ENCODE data around the gene ACP7.
"Not testable (repeated sequence)": the region's sequence is repeated elsewhere in the genome, so short reads cannot be mapped to it uniquely, and the experiment has no call there.

Gene ACP7

GRCh38 chr19:39078436-39079200 lies 5.5 kb upstream of the ACP7 start:
- DNase-seq: no peak

DNA sequence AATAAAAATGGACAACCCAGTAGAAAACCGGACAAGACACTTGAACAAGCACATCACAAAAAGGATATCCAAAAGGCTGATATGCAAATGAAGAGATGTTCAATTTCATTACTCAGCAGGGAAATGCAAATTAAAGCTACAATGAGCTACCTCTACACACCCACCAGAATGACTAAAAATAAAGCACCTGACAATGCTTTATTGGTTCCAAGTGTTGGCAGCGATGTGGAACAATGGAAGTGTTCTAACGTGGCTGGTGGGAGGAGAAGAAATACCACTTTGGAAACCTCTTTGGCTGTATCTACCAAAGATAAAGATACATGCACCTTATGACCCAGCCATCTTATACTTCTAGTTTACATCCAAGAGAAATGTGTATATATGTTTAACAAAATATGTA lies 3.7 kb upstream of the ACP7 start:
- DNase-seq: no peak

DNA sequence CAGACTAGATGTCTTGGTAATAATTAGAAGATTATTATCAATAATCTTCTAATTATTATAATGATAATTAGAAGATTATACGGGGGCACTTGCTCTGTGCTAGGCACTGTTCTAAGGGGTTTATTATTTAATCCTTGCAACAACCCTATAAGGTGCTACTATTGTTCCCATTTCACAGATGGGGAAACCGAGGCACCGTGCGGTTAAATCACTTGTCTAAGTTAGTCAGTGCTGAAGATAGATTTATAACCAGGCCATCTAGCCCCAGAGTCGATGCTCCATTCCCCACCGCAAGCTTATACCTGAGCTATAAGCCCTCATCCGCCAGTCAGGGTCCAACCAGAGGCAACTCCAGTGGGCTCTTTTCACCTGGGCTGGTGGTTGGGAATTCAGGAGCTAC lies 2.0 kb upstream of the ACP7 start:
- no peak for DNase-seq

DNA sequence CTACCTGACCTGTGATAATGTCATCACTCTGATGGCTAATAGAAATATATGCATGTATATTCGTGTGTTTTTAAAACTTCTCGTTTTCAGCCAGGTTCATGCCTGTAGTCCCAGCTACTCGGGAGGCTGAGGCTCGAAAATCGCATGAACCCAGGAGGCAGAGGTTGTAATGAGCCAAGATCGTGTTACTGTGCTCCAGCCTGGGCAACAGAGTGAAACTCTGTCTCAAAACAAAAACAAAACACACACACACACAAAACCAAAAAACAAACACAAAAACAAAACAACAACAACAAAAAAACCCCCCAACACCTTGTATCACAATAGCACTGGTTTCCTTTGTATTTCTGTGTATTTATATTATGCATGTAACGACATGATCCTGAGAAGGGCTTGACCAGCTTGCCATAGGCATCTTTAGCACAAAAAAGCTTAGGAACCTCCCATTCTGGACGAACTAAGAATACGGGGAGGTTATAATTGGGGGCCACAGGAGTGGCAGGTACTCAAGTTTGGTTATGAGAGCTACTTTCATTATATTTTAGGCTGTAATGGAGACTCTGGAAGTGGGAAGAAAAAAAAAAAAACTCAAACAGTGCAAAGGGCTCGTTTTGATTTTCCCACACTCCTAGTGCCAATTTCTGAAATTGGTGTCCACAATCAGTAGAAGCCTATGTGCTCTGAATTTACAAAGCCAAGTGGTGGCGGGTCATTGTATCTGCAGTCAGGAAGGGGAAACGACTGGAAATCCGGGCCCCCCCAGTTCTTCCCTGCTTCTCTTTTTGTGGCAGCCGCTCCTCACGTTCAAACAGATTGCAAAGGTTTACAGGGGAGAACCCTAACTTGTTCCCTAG lies 1.2 kb upstream of the ACP7 start:
- DNase-seq: no peak

GRCh38 chr19:39083599-39083982 lies 577 bp upstream of the ACP7 start:
- no peak for DNase-seq

DNA sequence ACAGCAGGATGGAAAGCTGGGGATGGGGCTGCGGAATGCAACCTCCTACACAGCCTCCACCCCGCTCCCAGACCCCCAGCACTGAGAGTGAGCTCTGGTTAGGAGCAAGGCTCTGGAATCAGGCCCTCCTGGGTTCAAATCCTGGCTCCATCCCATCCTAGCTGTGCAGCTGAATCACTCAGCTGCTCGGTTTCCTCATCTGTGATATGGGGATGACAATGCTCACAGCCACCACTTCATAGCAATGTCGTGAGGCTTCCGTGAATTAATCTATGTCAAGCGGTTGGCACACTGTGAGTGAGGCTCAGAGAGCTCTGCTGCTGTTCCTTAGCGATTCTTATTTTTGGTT lies 538 bp downstream of the ACP7 start:
- no peak for DNase-seq

DNA sequence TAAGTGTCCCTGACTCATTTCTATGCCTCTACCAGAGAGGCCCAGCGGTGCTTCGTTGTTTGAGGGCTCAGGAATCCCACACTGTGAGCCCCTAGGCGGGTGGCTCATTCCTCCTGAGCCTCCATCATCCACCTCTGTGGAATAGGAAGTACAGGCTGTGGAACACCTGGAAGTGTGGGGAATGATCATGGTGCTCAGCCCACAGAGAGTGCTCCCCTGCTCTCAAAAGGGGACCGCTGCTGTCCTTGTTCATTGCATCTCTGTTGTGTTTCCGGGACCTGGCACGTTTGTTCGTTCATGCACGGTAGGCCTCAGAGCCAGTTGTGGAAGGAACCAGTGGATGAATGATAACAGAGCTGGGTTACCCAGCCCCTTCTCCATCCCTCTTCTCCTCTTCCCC lies 1.2 kb downstream of the ACP7 start:
- DNase-seq: no peak

DNA sequence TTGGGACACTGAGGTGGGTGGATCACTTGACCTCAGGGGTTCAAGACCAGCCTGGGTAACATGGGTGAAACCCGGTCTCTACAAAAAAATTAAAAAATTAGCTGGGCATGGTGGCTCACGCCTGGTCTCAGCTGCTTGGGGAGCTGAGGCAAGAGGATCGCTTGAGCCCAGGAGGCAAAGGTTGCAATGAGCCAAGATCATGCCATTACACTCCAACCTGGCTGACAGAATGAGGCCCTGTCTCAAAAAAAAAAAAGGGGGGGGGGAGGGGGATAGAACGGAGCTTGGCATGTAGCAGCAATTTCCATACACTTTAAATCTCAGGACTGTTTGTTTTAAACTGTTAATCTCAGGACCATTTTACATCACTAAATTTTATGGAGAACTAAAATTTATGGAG lies 2.2 kb downstream of the ACP7 start:
- DNase-seq: no peak

DNA sequence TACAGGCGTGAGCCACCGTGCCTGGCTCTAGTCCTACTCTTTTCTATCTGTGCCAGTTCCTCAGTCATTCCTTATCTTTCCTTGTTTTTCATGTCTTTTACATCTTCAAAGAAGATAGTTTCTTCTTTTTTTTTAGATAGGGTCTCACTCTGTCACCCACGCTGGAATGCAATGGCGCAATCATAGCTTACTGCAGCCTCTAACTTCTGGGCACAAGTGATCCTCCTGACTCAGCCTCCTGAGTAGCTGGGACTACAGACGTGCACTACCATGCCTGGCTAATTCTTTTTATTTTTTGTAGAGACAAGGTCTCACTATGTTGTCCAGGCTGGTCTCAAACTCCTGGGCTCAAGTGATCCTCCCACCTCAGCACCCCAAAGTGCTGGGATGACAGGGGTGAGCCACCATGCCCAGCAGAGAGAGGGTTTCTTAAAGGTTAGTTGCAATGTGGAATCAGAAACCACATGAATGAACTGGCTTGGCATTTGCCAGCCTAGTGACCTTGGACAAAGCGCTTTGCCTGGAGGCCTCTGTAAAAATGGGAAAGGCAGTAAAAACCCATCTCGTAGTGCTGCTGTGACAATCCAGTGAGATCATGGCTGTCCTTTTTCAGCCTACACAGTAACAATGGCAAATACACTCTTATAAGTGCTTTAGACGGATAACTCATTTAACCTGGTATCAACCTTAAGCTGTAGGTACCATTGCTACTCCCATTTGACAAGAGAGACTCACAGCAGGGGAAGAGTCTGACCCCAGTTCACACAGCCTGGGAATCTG lies 3.9 kb downstream of the ACP7 start:
- DNase-seq: no peak

DNA sequence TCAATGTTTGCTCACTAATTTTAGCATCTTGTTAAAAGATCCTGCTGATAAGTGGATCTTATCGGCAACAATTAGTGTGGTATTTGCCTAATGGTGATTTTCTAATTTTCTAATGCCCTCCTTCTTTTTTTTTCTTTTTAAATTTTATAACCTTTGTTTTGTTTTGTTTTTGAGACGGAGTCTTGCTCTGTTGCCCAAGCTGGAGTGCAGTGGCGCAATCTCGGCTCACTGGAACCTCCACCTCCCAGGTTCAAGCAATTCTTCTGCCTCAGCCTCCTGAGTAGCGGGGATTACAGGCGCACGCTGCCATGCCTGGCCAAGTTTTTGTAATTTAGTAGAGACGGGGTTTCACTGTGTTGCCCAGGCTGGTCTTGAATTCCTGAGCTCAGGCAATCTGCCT lies 5.8 kb downstream of the ACP7 start:
- DNase-seq: not testable (repeated sequence)

DNA sequence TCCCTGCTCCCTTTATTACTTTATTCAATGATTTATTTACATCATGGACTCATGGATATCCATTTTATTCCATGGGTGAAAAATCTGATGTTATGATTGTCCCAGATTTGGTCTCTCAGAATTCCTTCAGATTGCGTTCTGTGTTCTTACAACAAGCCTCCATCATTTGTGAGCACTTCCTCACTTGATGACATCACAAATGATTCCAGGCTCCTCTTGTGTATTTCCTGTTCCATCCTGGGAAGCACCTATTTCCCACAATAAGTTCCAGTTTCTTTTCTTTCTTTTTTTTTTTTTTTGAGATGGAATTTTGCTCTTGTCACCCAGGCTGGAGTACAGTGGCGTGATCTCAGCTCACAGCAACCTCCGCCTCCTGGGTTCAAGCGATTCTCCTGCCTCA lies 6.7 kb downstream of the ACP7 start:
- no peak for DNase-seq

- not testable (repeated sequence) for DNase-seq
Observed at GRCh38 chr19:39095799-39096540, 11.8 kb downstream of the ACP7 start.

DNA sequence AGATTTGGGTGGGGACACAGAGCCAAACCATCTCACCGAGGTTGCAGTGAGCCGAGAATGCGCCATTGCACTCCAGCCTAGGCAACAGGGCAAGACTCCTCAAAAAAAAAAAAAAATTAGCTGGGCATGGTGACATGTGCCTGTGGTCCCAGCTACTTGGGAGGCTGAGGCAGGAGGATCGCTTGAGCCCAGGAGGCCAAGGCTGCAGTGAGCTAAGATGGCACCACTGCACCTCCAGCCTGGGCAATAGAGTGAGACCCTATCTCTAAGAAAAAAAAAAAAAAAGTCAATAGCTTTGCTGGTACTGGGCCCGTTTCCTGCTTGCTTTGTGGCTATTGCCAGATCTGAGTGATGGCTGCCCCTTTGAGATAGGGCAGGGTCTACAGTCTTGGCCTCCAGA lies 13.1 kb downstream of the ACP7 start:
- DNase-seq: no peak

- no peak for DNase-seq
Observed at GRCh38 chr19:39097721-39098120, 13.6 kb downstream of the ACP7 start.

DNA sequence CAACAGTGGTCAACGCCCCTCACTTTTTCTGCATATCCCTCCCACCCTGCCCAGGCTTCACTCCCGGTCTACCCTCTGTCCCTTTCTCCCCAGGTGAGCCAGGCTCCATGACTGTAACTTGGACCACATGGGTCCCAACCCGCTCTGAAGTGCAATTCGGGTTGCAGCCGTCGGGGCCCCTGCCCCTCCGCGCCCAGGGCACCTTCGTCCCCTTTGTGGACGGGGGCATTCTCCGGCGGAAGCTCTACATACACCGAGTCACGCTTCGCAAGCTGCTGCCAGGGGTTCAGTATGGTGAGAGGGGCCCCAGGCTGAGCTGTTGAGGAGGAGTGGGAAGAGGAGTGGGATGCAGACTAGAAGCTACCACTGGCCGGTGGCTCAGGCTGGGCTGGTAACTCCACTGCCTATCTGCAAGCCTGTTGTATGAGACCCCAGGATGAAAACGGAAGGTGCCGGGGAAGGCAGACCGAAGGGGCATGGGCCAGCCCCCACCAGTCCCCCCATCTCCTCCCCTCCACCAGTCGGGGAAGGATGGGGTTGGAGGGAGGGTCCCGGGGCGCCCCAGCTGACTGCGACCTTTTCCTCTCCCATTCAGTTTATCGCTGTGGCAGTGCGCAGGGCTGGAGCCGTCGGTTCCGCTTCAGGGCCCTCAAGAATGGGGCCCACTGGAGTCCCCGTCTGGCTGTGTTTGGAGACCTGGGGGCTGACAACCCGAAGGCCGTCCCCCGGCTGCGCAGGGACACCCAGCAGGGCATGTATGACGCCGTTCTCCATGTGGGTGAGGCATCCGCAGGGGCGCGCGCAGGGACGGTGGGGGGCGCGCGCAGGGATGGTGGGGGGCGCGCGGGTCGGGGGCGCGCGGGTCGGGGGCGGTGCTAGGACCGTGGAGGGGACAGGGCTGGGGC lies 14.4 kb downstream of the ACP7 start:
- no peak for DNase-seq

GRCh38 chr19:39099341-39099740 lies 15.2 kb downstream of the ACP7 start:
- DNase-seq: no peak

- DNase-seq: no peak
Observed at GRCh38 chr19:39100500-39101166, 16.5 kb downstream of the ACP7 start.

DNA sequence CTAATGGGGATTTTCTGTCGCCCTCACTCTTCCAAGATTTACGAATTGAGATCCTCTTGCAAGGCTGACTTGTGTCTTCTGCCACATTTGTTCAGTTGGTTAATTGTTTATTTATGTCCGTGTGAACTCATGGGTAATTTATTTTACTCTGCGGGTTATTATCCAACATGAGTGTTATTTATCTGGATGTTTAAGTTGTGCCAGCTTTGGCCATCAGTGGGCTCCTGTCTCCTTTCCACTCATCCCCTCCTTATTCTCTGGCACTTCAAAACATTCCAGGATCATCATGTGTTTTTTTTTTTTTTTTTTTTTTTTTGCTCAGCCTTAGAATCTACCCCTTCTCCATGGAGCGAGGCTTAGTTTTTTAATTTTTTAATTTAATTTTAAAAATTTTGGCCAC lies 19.0 kb downstream of the ACP7 start:
- DNase-seq: no peak

DNA sequence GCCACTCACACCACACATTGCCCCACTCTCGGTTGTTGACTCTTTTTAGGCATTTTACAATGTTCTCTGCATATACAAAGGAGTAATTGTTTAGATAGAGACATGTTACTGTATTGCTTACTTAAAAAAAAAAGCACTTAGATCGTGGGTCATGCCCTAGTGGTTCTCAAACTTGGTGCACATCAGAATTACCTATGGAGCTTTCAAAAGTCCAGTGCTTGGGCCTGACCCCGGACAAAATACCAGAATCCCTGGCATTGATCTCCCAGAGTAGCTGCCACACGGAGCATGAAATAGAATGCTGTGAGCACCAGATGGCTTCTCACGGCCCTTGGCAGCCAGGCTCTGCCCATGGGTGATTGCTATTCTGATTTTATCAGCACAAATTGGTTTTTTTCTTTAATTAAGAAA lies 20.0 kb downstream of the ACP7 start:
- no peak for DNase-seq

- DNase-seq: no peak
Observed at GRCh38 chr19:39106194-39106593, 22.0 kb downstream of the ACP7 start.

DNA sequence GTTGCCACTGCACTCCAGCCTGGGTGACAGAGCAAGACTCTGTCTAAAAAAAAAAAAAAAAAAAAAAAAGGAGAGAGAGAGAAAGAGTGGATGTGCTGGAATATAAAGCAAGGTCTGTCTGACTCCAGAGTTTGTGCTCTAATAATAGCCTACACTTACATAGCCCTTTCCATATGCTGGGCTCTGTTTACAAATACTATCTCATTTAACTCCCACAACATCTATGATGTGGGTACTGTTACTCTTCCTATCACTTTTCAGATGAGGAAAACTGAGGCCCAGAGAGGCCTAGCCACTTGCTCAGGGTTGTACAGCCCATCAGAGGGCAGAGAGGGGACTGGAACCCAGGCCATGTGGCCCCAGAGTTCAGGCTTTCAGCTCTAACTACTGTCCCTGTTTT lies 25.5 kb downstream of the ACP7 start:
- no peak for DNase-seq

Data from stimulated activated CD8-positive, alpha-beta memory T cell treated with anti-CD3 and anti-CD28 coated beads, Interleukin-4, amount 100 ng/mL, for 48 hours (primary cell).